Heart left ventricle (tissue), 16 donors: ENCODE data around the gene CNTRL. TPM values are rescaled to one million over a fixed set of nuclear protein-coding genes. Genes with fewer than 3 reads are reported as not detected.

Experiments used
- ATAC-seq, 4 donors: fragments of 200-7000 bp; cut with Tn5 transposase; one replicate each; pipeline ENCODE4 v1.9.1; 2020 to 2022; ENCODE audit warnings: moderate library complexity in 4 of 4, mild to moderate bottlenecking in 3 of 4, moderate number of reproducible peaks in 1 of 4
- DNase-seq, 5 donors: peaks; one replicate each; pipeline ENCODE4 v3.0.0-alpha.2; 2020
- H3K27ac ChIP-seq, 12 donors: fragments of 200-600 bp; sonication (generic) in 4 of 12; one replicate each; pipeline versions ENCODE4 v1.5.0 to v1.8.0; 2016 to 2022; ENCODE audit warnings: mild to moderate bottlenecking in 2 of 12
- H3K27me3 ChIP-seq, 9 donors: fragments of 200-600 bp; sonication (generic) in 2 of 9; one replicate each; pipeline versions ENCODE4 v1.5.1 to v1.8.0; 2016 to 2022; ENCODE audit warnings: mild to moderate bottlenecking in 3 of 9
- H3K36me3 ChIP-seq, 9 donors: fragments of 200-600 bp; sonication (generic) in 2 of 9; one replicate each; pipeline versions ENCODE4 v1.5.0 to v1.8.0; 2018 to 2022; ENCODE audit warnings: mild to moderate bottlenecking in 2 of 9
- H3K4me1 ChIP-seq, 12 donors: fragments of 200-600 bp; sonication (generic) in 4 of 12; one replicate each; pipeline versions ENCODE4 v1.5.0 to v1.8.0; 2016 to 2022; ENCODE audit warnings: mild to moderate bottlenecking in 3 of 12
- H3K4me3 ChIP-seq, 12 donors: fragments of 200-600 bp; sonication (generic) in 4 of 12; one replicate each; pipeline versions ENCODE4 v1.5.0 to v1.8.0; 2017 to 2022; ENCODE audit warnings: mild to moderate bottlenecking in 9 of 12, moderate library complexity in 4 of 12
- H3K9me3 ChIP-seq, 12 donors: fragments of 200-600 bp; sonication (generic) in 4 of 12; one replicate each; pipeline versions ENCODE4 v1.5.0 to v1.8.0; 2016 to 2022; ENCODE audit warnings: mild to moderate bottlenecking in 1 of 12
- POLR2A ChIP-seq, 2 donors: fragments of 450-650 bp; IDR thresholded peaks; one replicate each; pipeline ENCODE4 v1.6.1; 2017; ENCODE audit warnings: antibody characterized with exemption in 2 of 2, mild to moderate bottlenecking in 2 of 2, moderate library complexity in 2 of 2
- WGBS, 4 donors: extraction: QIAGEN DNeasy Blood & Tissue Kit in 2 of 4; methylation state at CpG; one replicate each; pipeline versions ENCODE4 v1.1.5 to v1.1.7; 2013 to 2018; 5-methylcytosine and 5-hydroxymethylcytosine counted together
- intact Hi-C, 10 donors: fragments of 100-400 bp; cut with DNase I; formaldehyde crosslinking; loops; one replicate each; pipeline versions ENCODE4 v1.11.1 to v1.14.2; 2022
- polyA plus RNA-seq, 2 donors: library from polyadenylated mRNA; stranded (reverse); fragments of 200-250 nt; gene quantifications; one replicate each; pipeline ENCODE4 v1.2.3, GENCODE V29; 2013
- total RNA-seq, 9 donors: library from RNA; depleted of rRNA in 2 of 9; stranded (reverse); fragments of >200 nt in 2 of 9; fragmentation: NEBNext Ultra II Directional in 3 of 9; extraction: Animal tissue kit (Norgen Biotek cat#: 25700) in 3 of 9; gene quantifications; one replicate each; pipeline versions ENCODE4 v1.1.0 to v1.2.4, GENCODE V29; 2016 to 2023
- TF ChIP-seq, protein P1 (sequence below), 12 donors: fragments of 200-600 bp; sonication (generic) in 4 of 12; IDR thresholded peaks; one replicate each; pipeline versions ENCODE4 v1.5.0 to v1.8.0; 2018 to 2022; ENCODE audit warnings: antibody characterized with exemption in 12 of 12, mild to moderate bottlenecking in 5 of 12
- donor health status: ischemic (EF 13 %, LVEDD 7.1; RV severe dilation, severe dysfunction).
- donor health status: healthy with polysubstance abuse.
- donor health status: DM: no; HTN: yes; CAD: no.
- donor health status: DM: no; HTN: no; CAD: no.
- donor health status: ischemic (EF 25% LVEDD 6.9; RV normal size, moderate dysfunction).
- donor health status: ischemic (EF 25% LVEDD 5.7; RV mildly dilated, moderate dysfunction).
- donor health status: healthy.
- donor health status: DM: yes; HTN: yes; CAD: no.
- donor health status: ischemic (EF 35%, LVEDD 5.7; RV mildly dilated, moderate dysfunction).
- donor health status: nonischemic (EF 11% LVEDD 7.7; RV severe dilation, severe dysfunction).
- donor health status: DM: yes; HTN: yes; CAD: no.
- donor health status: PGD.
- donor health status: ischemic (EF 29% LVEDD 5.4; RV normal size, mild dysfunction).
- donor health status: nonischemic (EF 23%, LVEDD 6.1; RV moderate dilation, normal function).

CNTRL gene
- total and polyA plus RNA-seq, 11 donors, result 2.5 to 11.4 (median 3.7) TPM

- intact Hi-C loops, result loop anchor here in 5 of 10 donors (5.0 to 10.0 kb wide), 4 partner anchors 68 to 441 kb away; no protein-coding TSS in a partner anchor
- 85 to 100% (median 86%) methylated on average over 1 to 2 of the region's 2 CpGs for WGBS, 4 donors
Measured at GRCh38 chr9:121055642-121056143, 19.1 kb upstream of the CNTRL start.

GRCh38 chr9:121057821-121058220, 16.9 kb upstream of the CNTRL start:
- Histone ChIP-seq H3K9me3 (peaks cover 0 to 14% (median 0%) of the 10 kb centered on the region in 12 donors), H3K4me3 (no peak overlapping the region), H3K4me1 (peaks cover 0 to 6% (median 0%) of the 10 kb centered on the region in 12 donors), H3K36me3 (no peaks in the 10 kb centered on the region), H3K27ac (no peak overlapping the region), H3K27me3 (no peaks in the 10 kb centered on the region)
- ATAC-seq, result no peak
- TF ChIP-seq POLR2A (IDR thresholded peaks at IDR 0.05), result no peak
- WGBS, 4 donors, result 77 to 86% (median 81%) methylated on average over 5 of the region's 5 CpGs
- no peak for DNase-seq
- intact Hi-C loops, result loop anchor here in 6 of 10 donors (2.0 to 10.0 kb wide), 5 partner anchors 71 to 443 kb away; no protein-coding TSS in a partner anchor

More at GRCh38 chr9:121055642-121056143, 19.1 kb upstream of the CNTRL start:
- DNase-seq (no peak), ATAC-seq (peak in 1 of 4 donors; percentile 22)
- H3K9me3 ChIP-seq, result peaks cover 0 to 14% (median 0%) of the 10 kb centered on the region in 12 donors
- H3K36me3 ChIP-seq, result no peaks in the 10 kb centered on the region
- peaks cover 0 to 6% (median 0%) of the 10 kb centered on the region in 12 donors for H3K4me1 ChIP-seq
- H3K27ac ChIP-seq, result no peak overlapping the region
- no peak for TF ChIP-seq POLR2A (IDR thresholded peaks at IDR 0.05)
- TF ChIP-seq, protein P1, sequence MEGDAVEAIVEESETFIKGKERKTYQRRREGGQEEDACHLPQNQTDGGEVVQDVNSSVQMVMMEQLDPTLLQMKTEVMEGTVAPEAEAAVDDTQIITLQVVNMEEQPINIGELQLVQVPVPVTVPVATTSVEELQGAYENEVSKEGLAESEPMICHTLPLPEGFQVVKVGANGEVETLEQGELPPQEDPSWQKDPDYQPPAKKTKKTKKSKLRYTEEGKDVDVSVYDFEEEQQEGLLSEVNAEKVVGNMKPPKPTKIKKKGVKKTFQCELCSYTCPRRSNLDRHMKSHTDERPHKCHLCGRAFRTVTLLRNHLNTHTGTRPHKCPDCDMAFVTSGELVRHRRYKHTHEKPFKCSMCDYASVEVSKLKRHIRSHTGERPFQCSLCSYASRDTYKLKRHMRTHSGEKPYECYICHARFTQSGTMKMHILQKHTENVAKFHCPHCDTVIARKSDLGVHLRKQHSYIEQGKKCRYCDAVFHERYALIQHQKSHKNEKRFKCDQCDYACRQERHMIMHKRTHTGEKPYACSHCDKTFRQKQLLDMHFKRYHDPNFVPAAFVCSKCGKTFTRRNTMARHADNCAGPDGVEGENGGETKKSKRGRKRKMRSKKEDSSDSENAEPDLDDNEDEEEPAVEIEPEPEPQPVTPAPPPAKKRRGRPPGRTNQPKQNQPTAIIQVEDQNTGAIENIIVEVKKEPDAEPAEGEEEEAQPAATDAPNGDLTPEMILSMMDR (IDR thresholded peaks at IDR 0.05), result peak in 3 of 12 donors; percentile 9 to 24 (median 20)
- no peaks in the 10 kb centered on the region for H3K27me3 ChIP-seq
- no peak overlapping the region for H3K4me3 ChIP-seq

DNA sequence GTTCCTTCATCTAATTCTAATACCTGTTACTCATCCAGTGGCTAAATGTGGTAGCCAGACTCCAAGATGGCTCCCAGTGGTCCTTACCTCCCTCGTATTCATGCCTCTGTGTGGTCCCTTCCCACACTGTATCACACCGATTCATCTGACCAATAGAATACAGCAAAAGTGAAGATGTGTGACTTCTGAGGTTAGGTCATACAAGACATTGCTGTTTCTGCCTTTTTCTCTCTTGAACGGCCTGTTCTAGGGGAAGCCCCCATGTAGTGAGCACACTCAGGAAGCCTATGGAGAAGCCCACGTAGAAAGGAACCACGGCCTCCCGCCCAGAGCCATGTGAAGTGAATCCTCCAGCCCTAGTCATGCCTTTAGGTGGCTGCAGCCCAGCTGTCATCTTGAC, 15.2 kb upstream of the CNTRL start:
- H3K27me3 ChIP-seq, result no peaks in the 10 kb centered on the region
- ATAC-seq, result no peak
- H3K9me3 ChIP-seq, result peaks cover 0 to 14% (median 0%) of the 10 kb centered on the region in 12 donors
- intact Hi-C loops, result loop anchor here in 6 of 10 donors (2.0 to 10.0 kb wide), 5 partner anchors 72 to 445 kb away; no protein-coding TSS in a partner anchor
- no peak for TF ChIP-seq POLR2A (IDR thresholded peaks at IDR 0.05)
- TF ChIP-seq, protein P1 (IDR thresholded peaks at IDR 0.05), result no peak
- no peak overlapping the region for H3K4me3 ChIP-seq
- H3K36me3 ChIP-seq, result no peaks in the 10 kb centered on the region
- WGBS, 4 donors, result 80 to 90% (median 84%) methylated on average over 6 of the region's 6 CpGs
- no peak for DNase-seq
- no peak overlapping the region for H3K27ac ChIP-seq
- H3K4me1 ChIP-seq, result peaks cover 0 to 6% (median 0%) of the 10 kb centered on the region in 12 donors

- Histone ChIP-seq H3K4me3 (no peak overlapping the region), H3K27me3 (no peaks in the 10 kb centered on the region), H3K4me1 (peaks cover 0 to 6% (median 0%) of the 10 kb centered on the region in 12 donors), H3K36me3 (no peaks in the 10 kb centered on the region), H3K9me3 (peaks cover 0 to 14% (median 0%) of the 10 kb centered on the region in 12 donors), H3K27ac (no peak overlapping the region)
- intact Hi-C loops, result loop anchor here (1.0 to 10.0 kb wide), 12 partner anchors 73 to 445 kb away; partner anchors contain the start of gene PHF19 (in 1 of the 10)
- 19 to 25% (median 21%) methylated on average over 6 of the region's 6 CpGs for WGBS, 4 donors
- TF ChIP-seq, protein P1 (IDR thresholded peaks at IDR 0.05), result peak; percentile 55 to 84 (median 72)
- no peak for TF ChIP-seq POLR2A (IDR thresholded peaks at IDR 0.05)
- ATAC-seq (peak in 1 of 4 donors; percentile 53), DNase-seq (peak in 1 of 5 donors; percentile 27)
Measured at GRCh38 chr9:121059998-121060636, 14.6 kb upstream of the CNTRL start.
